Keratinocyte (primary cell): ENCODE data around the gene SARNP. TPM values are rescaled to one million over a fixed set of nuclear protein-coding genes. Genes with fewer than 3 reads are reported as not detected.

Source experiments
- DNase-seq: peaks from one replicate; pipeline ENCODE4 v3.0.0-alpha.2; 2011; ENCODE audit warnings: low read depth, missing footprints, low spot score
- FAIRE-seq: peaks from 2 replicates; lab custom pipeline; 2011; peaks lifted over from hg19 to GRCh38; lab: Jason Lieb, UNC
- H2AFZ ChIP-seq: 2 replicates; pipeline ENCODE4 v1.6.0; 2012; ENCODE audit warnings: low read length, control low read depth, inconsistent platforms; ENCODE audit not compliant: control insufficient read depth
- H3K27ac ChIP-seq: 2 replicates; pipeline ENCODE4 v1.5.1; 2011; ENCODE audit warnings: low read length; ENCODE audit not compliant: control insufficient read depth, insufficient read depth
- H3K27me3 ChIP-seq: 3 replicates; pipeline ENCODE4 v1.6.0; 2011; ENCODE audit warnings: low read length; ENCODE audit not compliant: control insufficient read depth, insufficient read depth; ENCODE audit errors: extremely low read depth
- H3K36me3 ChIP-seq, 2 experiments: 2 replicates in 1 of 2; 3 replicates in 1 of 2; pipeline ENCODE4 v1.5.1; 2011; ENCODE audit warnings: low read length in 2 of 2, mild to moderate bottlenecking in 1 of 2; ENCODE audit not compliant: control insufficient read depth in 2 of 2, insufficient read depth in 2 of 2; ENCODE audit errors: extremely low read depth in 1 of 2
- H3K4me1 ChIP-seq: 3 replicates; pipeline ENCODE4 v1.5.1; 2011; ENCODE audit warnings: low read length; ENCODE audit not compliant: control insufficient read depth, insufficient read depth; ENCODE audit errors: extremely low read depth
- H3K4me2 ChIP-seq: 3 replicates; pipeline ENCODE4 v1.6.0; 2011; ENCODE audit warnings: low read depth, low read length; ENCODE audit not compliant: control insufficient read depth, insufficient read depth; ENCODE audit errors: extremely low read depth
- H3K4me3 ChIP-seq, 3 experiments: fragments of 200-600 bp in 1 of 3; sonication (generic) in 1 of 3; 2 replicates in 2 of 3; 3 replicates in 1 of 3; pipeline ENCODE4 v1.5.1; 2011 to 2016; ENCODE audit warnings: low read length in 3 of 3, mild to moderate bottlenecking in 3 of 3, control low read depth in 2 of 3, inconsistent platforms in 1 of 3, low read depth in 1 of 3, mixed read lengths in 1 of 3, mixed run types in 1 of 3, moderate library complexity in 1 of 3; ENCODE audit not compliant: control insufficient read depth in 2 of 3, insufficient read depth in 2 of 3; ENCODE audit errors: extremely low read depth in 1 of 3
- H3K79me2 ChIP-seq: 2 replicates; pipeline ENCODE4 v1.6.0; 2012; ENCODE audit warnings: low read length; ENCODE audit not compliant: control insufficient read depth, insufficient read depth
- H3K9ac ChIP-seq: 3 replicates; pipeline ENCODE4 v1.6.0; 2011; ENCODE audit warnings: low read length; ENCODE audit not compliant: control insufficient read depth, insufficient read depth; ENCODE audit errors: extremely low read depth
- H3K9me1 ChIP-seq: 3 replicates; pipeline ENCODE4 v1.6.0; 2011; ENCODE audit warnings: low read length; ENCODE audit not compliant: control insufficient read depth, insufficient read depth; ENCODE audit errors: extremely low read depth
- H3K9me3 ChIP-seq: 2 replicates; pipeline ENCODE4 v1.5.1; 2012; ENCODE audit warnings: low read depth, low read length; ENCODE audit not compliant: control insufficient read depth
- H4K20me1 ChIP-seq: 3 replicates; pipeline ENCODE4 v1.6.0; 2011; ENCODE audit warnings: low read length; ENCODE audit not compliant: control insufficient read depth, insufficient read depth; ENCODE audit errors: extremely low read depth
- EZH2 ChIP-seq: IDR thresholded peaks from one replicate; pipeline ENCODE4 v1.6.1; 2012; ENCODE audit warnings: inconsistent platforms, mild to moderate bottlenecking, low read length, moderate library complexity
- dilution Hi-C: fragments of 300-500 bp; cut with MboI; formaldehyde crosslinking; loops from one replicate; pipeline ENCODE4 v1.7.0; 2020; ENCODE audit warnings: low sequenced_read_pairs; ENCODE audit not compliant: extremely low pct_ligation_motif_present
- polyA plus RNA-seq, 5 experiments: library from polyadenylated mRNA; depleted of rRNA in 3 of 5; stranded (reverse) in 3 of 5; stranded (forward) in 1 of 5; unstranded in 1 of 5; fragments of >200 nt; gene quantifications; 1 replicate in 1 of 5; 2 replicates in 3 of 5; 3 replicates in 1 of 5; pipeline versions ENCODE4 v1.2.1 to v1.2.3, GENCODE V29; 2011 to 2012; ENCODE audit warnings: missing spikeins in 2 of 5, low read depth in 1 of 5, low replicate concordance in 1 of 5
- TF ChIP-seq, protein P1 (sequence below), 3 experiments: IDR thresholded peaks in 1 of 3; conservative IDR thresholded peaks in 1 of 3; optimal IDR thresholded peaks in 1 of 3; 2 replicates in 2 of 3; 3 replicates in 1 of 3; pipeline versions ENCODE3 to v1.5.1; 2011; ENCODE audit warnings: low read length in 3 of 3, mild to moderate bottlenecking in 3 of 3, moderate library complexity in 2 of 3, control low read depth in 1 of 3, inconsistent platforms in 1 of 3; ENCODE audit not compliant: insufficient read depth in 2 of 3; ENCODE audit errors: extremely low read depth in 1 of 3

The SARNP gene
- polyA plus RNA-seq, 1 donor (not counting 4 experiments of a cell fraction or from before 2014, with no cell fraction given): 168 TPM

GRCh38 chr12:55736076-55736475 is 81.4 kb downstream of the SARNP start:
- Histone ChIP-seq H3K9me1 (no peaks in the 10 kb centered on the region), H3K9me3 (no peaks in the 10 kb centered on the region), H3K27me3 (no peaks in the 10 kb centered on the region), H3K9ac (no peak overlapping the region), H4K20me1 (no peaks in the 10 kb centered on the region), H3K27ac (no peak overlapping the region), H3K79me2 (no peaks in the 10 kb centered on the region), H2AFZ (no peak overlapping the region), H3K4me1 (peaks cover 6% of the 10 kb centered on the region), H3K4me2 (no peak overlapping the region), H3K36me3 (no peaks in the 10 kb centered on the region), H3K4me3 (no peak overlapping the region)
- DNase-seq (no peak), FAIRE-seq (no peak)
- TF ChIP-seq, protein P1, sequence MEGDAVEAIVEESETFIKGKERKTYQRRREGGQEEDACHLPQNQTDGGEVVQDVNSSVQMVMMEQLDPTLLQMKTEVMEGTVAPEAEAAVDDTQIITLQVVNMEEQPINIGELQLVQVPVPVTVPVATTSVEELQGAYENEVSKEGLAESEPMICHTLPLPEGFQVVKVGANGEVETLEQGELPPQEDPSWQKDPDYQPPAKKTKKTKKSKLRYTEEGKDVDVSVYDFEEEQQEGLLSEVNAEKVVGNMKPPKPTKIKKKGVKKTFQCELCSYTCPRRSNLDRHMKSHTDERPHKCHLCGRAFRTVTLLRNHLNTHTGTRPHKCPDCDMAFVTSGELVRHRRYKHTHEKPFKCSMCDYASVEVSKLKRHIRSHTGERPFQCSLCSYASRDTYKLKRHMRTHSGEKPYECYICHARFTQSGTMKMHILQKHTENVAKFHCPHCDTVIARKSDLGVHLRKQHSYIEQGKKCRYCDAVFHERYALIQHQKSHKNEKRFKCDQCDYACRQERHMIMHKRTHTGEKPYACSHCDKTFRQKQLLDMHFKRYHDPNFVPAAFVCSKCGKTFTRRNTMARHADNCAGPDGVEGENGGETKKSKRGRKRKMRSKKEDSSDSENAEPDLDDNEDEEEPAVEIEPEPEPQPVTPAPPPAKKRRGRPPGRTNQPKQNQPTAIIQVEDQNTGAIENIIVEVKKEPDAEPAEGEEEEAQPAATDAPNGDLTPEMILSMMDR (optimal IDR thresholded peaks at IDR 0.05 in 1 of 3, IDR thresholded peaks at IDR 0.05 in 1 of 3, conservative IDR thresholded peaks at IDR 0.05 in 1 of 3; ENCODE audit: extremely low read depth in 1 of 3, insufficient read depth in 2 of 3, low read length in 3 of 3): no peak
- TF ChIP-seq EZH2: no peak
- dilution Hi-C loops: no loop called here

DNA sequence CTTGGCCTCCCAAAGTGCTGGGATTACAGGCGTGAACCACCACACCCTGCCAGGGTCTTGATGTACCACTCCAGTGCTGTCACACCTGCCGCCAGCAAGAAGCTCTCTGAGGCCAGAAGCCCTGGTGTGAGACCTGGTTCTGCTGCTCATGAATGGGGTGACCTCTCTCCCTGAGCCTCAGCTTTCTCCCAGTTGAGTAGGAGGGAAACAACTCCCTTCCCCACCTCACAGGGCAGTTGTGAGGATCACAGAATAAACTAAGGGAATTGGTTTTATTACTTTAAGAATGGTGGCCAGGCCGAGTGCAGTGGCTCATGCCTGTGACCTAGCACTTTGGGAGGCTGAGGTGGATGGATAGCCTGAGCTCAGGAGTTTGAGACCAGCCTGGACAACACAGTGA is 82.9 kb downstream of the SARNP start:
- DNase-seq (no peak), FAIRE-seq (no peak)
- no peaks in the 10 kb centered on the region for H3K9me1 ChIP-seq
- H3K27me3 ChIP-seq: no peaks in the 10 kb centered on the region
- dilution Hi-C loops: no loop called here
- peaks cover 18% of the 10 kb centered on the region for H3K4me1 ChIP-seq
- no peak overlapping the region for H3K4me2 ChIP-seq
- no peak overlapping the region for H3K4me3 ChIP-seq
- no peaks in the 10 kb centered on the region for H4K20me1 ChIP-seq
- TF ChIP-seq EZH2: no peak
- TF ChIP-seq, protein P1 (optimal IDR thresholded peaks at IDR 0.05 in 1 of 3, IDR thresholded peaks at IDR 0.05 in 1 of 3, conservative IDR thresholded peaks at IDR 0.05 in 1 of 3; ENCODE audit: extremely low read depth in 1 of 3, insufficient read depth in 2 of 3, low read length in 3 of 3): no peak
- H3K9me3 ChIP-seq: no peaks in the 10 kb centered on the region
- no peaks in the 10 kb centered on the region for H3K36me3 ChIP-seq
- H3K79me2 ChIP-seq: peaks cover 3% of the 10 kb centered on the region
- H2AFZ ChIP-seq: no peak overlapping the region
- H3K9ac ChIP-seq: no peak overlapping the region
- no peak overlapping the region for H3K27ac ChIP-seq
